CD4-positive, alpha-beta T cell (primary cell): ENCODE data around the gene ARID4B. TPM values are rescaled to one million over a fixed set of nuclear protein-coding genes. Genes with fewer than 3 reads are reported as not detected.
A peak's percentile ranks its signal among the peaks of the same experiment; 100 is the strongest.

Source experiments
- ATAC-seq: fragments of 200-7000 bp; cut with Tn5 transposase; one replicate; pipeline ENCODE4 v1.10.0; 2022; ENCODE audit warnings: mild to moderate bottlenecking; ENCODE audit not compliant: poor library complexity
- CTCF ChIA-PET: fragments of 350-600 bp; sonication (Branson Sonifier 250); formaldehyde crosslinking; loops from one replicate; lab custom pipeline; 2021; ENCODE audit warnings: antibody characterized with exemption, inconsistent platforms; lab: Charles Lee
- POLR2A ChIA-PET: fragments of 350-600 bp; sonication (Branson Sonifier 250); formaldehyde crosslinking; loops from one replicate; lab custom pipeline; 2021; ENCODE audit warnings: antibody characterized with exemption, inconsistent platforms; lab: Charles Lee
- DNase-seq, 14 experiments: peaks; one replicate each; pipeline ENCODE4 v3.0.0-alpha.2; 2013 to 2020; ENCODE audit warnings: mixed read lengths in 2 of 14
- H3K27ac ChIP-seq, 2 donors: one replicate each; pipeline versions ENCODE4 v1.5.1 to v1.7.0; 2013; ENCODE audit warnings: low read length in 2 of 2, low read depth in 1 of 2, mild to moderate bottlenecking in 1 of 2
- H3K27me3 ChIP-seq, 2 experiments: 1 replicate in 1 of 2; 2 replicates in 1 of 2; pipeline versions ENCODE4 v1.6.1 to v1.7.0; 2013; ENCODE audit warnings: low read length in 2 of 2, control low read depth in 1 of 2, mild to moderate bottlenecking in 1 of 2, moderate library complexity in 1 of 2; ENCODE audit not compliant: insufficient read depth in 2 of 2, control insufficient read depth in 1 of 2
- H3K36me3 ChIP-seq: one replicate; pipeline ENCODE4 v1.6.1; 2013; ENCODE audit warnings: low read length, control low read depth; ENCODE audit not compliant: insufficient read depth
- H3K4me1 ChIP-seq: one replicate; pipeline ENCODE4 v1.6.1; 2013; ENCODE audit warnings: low read length, control low read depth; ENCODE audit not compliant: insufficient read depth
- H3K4me3 ChIP-seq: one replicate; pipeline ENCODE4 v1.5.1; 2013; ENCODE audit warnings: mild to moderate bottlenecking, low read length, moderate library complexity
- H3K9me3 ChIP-seq, 2 experiments: 1 replicate in 1 of 2; 2 replicates in 1 of 2; pipeline versions ENCODE4 v1.6.1 to v1.7.0; 2013; ENCODE audit warnings: low read length in 2 of 2, mild to moderate bottlenecking in 2 of 2, control low read depth in 1 of 2, moderate library complexity in 1 of 2; ENCODE audit not compliant: control insufficient read depth in 1 of 2, insufficient read depth in 1 of 2
- H3K27ac Mint-ChIP-seq: one replicate; pipeline ENCODE4 v1.8.0; 2020; ENCODE audit warnings: mixed read lengths
- H3K27me3 Mint-ChIP-seq: one replicate; pipeline ENCODE4 v1.8.0; 2021; ENCODE audit warnings: mixed read lengths
- H3K36me3 Mint-ChIP-seq: one replicate; pipeline ENCODE4 v1.8.0; 2021; ENCODE audit warnings: low read depth, mixed read lengths
- H3K4me1 Mint-ChIP-seq: one replicate; pipeline ENCODE4 v1.8.0; 2021; ENCODE audit warnings: low read depth, mixed read lengths
- H3K4me3 Mint-ChIP-seq: one replicate; pipeline ENCODE4 v1.8.0; 2020; ENCODE audit warnings: mild to moderate bottlenecking, mixed read lengths
- H3K9me3 Mint-ChIP-seq: one replicate; pipeline ENCODE4 v1.8.0; 2020; ENCODE audit warnings: mixed read lengths
- intact Hi-C, 2 experiments: fragments of 100-400 bp; cut with DNase I in 1 of 2; cut with micrococcal nuclease in 1 of 2; formaldehyde crosslinking; loops; one replicate each; pipeline versions ENCODE4 v1.15.1 to v1.9.0; 2023 to 2025; cut with DNase I, micrococcal nuclease
- total RNA-seq, 174 experiments: library from RNA in 2 of 174; stranded (reverse) in 2 of 174; gene quantifications; one replicate each; pipeline ENCODE4 v1.2.3 and lab custom pipeline; 2021 to 2026
- TF ChIP-seq, protein P1 (sequence below): fragments of 200-600 bp; IDR thresholded peaks from one replicate; pipeline ENCODE4 v1.8.0; 2022; ENCODE audit warnings: antibody characterized with exemption, mild to moderate bottlenecking

ARID4B gene
- total RNA-seq, 2 experiments from 2014 or later = 127 to 130 TPM

DNA sequence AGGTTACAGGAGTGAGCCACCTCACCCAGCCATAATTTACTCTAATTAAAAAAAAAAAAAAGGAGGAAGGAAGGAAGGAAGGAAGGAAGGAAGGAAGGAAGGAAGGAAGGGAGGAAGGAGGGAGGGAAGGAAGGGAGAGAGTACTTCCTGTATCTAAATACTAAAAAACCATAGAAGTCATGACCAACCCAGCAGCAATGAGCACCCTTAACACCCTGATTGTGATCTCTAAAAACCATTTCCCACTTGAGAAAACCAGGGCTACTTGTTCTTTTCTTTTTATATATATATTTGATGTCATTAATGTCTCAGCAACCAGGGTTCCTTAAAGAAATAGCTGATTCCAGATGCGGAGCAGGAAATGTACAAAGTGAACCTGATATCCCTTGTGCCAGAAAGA, 31.2 kb downstream of the ARID4B start:
- Histone ChIP-seq H3K4me3 (peak overlapping the region; percentile 37), H3K27ac (peak overlapping the region; percentile 51 to 68), H3K36me3 (no peaks in the 10 kb centered on the region), H3K9me3 (peaks cover 0 to 12% of the 10 kb centered on the region in 2 experiments), H3K4me1 (peaks cover 63% of the 10 kb centered on the region), H3K27me3 (no peaks in the 10 kb centered on the region)
- intact Hi-C loops = no loop called here
- H3K9me3 Mint-ChIP-seq = no peaks in the 10 kb centered on the region
- peak in 3 of 14 experiments; percentile 40 to 60 (median 48) for DNase-seq
- H3K27ac Mint-ChIP-seq = peak overlapping the region; percentile 86
- ChIA-PET POLR2A (no interaction called here), CTCF (no interaction called here)
- ATAC-seq = no peak
- H3K36me3 Mint-ChIP-seq = peaks cover 11% of the 10 kb centered on the region
- TF ChIP-seq, protein P1, sequence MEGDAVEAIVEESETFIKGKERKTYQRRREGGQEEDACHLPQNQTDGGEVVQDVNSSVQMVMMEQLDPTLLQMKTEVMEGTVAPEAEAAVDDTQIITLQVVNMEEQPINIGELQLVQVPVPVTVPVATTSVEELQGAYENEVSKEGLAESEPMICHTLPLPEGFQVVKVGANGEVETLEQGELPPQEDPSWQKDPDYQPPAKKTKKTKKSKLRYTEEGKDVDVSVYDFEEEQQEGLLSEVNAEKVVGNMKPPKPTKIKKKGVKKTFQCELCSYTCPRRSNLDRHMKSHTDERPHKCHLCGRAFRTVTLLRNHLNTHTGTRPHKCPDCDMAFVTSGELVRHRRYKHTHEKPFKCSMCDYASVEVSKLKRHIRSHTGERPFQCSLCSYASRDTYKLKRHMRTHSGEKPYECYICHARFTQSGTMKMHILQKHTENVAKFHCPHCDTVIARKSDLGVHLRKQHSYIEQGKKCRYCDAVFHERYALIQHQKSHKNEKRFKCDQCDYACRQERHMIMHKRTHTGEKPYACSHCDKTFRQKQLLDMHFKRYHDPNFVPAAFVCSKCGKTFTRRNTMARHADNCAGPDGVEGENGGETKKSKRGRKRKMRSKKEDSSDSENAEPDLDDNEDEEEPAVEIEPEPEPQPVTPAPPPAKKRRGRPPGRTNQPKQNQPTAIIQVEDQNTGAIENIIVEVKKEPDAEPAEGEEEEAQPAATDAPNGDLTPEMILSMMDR = no peak
- H3K27me3 Mint-ChIP-seq = no peaks in the 10 kb centered on the region
- peaks cover 63% of the 10 kb centered on the region for H3K4me1 Mint-ChIP-seq
- peak overlapping the region; percentile 71 for H3K4me3 Mint-ChIP-seq

DNA sequence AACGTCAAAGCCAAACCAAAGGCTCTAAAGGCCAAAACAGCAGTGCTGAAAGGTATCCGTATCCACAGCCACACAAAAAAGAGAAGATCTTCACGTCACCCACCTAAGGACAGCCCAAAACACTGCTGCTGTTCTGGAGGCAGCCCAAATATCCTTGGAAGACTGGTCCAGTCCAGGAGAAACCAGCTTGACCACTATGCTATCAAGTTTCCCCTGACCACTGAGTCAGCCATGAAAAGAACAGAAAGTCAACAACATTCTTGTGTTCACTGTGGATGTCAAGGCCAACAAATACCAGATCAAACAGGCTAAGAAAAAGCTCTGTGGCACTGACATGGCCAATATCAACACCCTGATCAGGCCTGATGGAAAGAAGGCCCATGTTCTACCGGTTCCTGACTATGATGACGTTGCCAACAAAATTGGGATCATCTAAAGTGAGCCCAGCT, 32.1 kb downstream of the ARID4B start:
- H3K4me1 ChIP-seq = peaks cover 56% of the 10 kb centered on the region
- H3K27me3 ChIP-seq = no peaks in the 10 kb centered on the region
- intact Hi-C loops = no loop called here
- H3K9me3 ChIP-seq = peaks cover 0 to 12% of the 10 kb centered on the region in 2 experiments
- H3K9me3 Mint-ChIP-seq = no peaks in the 10 kb centered on the region
- no peak for ATAC-seq
- no peaks in the 10 kb centered on the region for H3K27me3 Mint-ChIP-seq
- no peak for DNase-seq
- H3K36me3 Mint-ChIP-seq = peaks cover 11% of the 10 kb centered on the region
- TF ChIP-seq, protein P1 = no peak
- ChIA-PET POLR2A (no interaction called here), CTCF (no interaction called here)
- H3K27ac ChIP-seq = peak overlapping the region in 1 of 2 donors; percentile 51
- no peak overlapping the region for H3K4me3 ChIP-seq
- peak overlapping the region; percentile 38 for H3K4me3 Mint-ChIP-seq
- peaks cover 67% of the 10 kb centered on the region for H3K4me1 Mint-ChIP-seq
- no peaks in the 10 kb centered on the region for H3K36me3 ChIP-seq
- H3K27ac Mint-ChIP-seq = peak overlapping the region; percentile 59

DNA sequence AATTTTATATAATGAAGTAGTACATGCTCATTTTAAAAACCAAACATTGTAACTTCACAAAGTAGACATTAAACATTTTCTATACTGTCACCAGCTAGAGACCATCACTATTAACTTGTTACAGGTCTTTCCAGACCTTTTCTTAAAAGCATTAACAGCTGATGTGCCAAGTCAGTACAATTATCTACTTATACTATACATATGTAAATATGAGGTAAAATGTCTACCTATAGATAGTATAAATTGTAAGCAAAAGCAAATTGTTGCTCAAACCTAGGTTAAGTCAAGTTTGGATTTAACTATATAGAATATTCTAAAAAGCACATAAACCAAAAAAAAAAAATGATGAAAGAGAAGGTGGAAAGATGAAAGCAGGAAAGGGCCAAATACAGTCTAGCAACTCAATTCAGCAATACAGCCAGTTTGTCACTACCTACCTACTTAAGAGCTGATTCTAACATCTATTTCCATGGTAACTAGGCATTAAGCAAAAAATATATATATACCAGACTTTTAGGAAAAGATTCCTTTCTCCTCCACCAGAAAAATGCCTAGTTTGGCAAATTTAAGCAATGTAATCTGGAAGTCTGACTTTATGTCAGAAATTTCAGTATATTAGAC, 34.5 kb downstream of the ARID4B start:
- Mint-ChIP-seq H3K27me3 (no peaks in the 10 kb centered on the region), H3K4me1 (peaks cover 67% of the 10 kb centered on the region), H3K9me3 (no peaks in the 10 kb centered on the region), H3K4me3 (peak overlapping the region; percentile 79), H3K27ac (peak overlapping the region; percentile 74), H3K36me3 (peaks cover 15% of the 10 kb centered on the region)
- no peak for ATAC-seq
- Histone ChIP-seq H3K27ac (no peak overlapping the region), H3K36me3 (no peaks in the 10 kb centered on the region), H3K9me3 (peaks cover 0 to 12% of the 10 kb centered on the region in 2 experiments), H3K27me3 (no peaks in the 10 kb centered on the region), H3K4me3 (no peak overlapping the region), H3K4me1 (peaks cover 45% of the 10 kb centered on the region)
- intact Hi-C loops = loop anchor here in 1 of 2 experiments (5.0 kb wide), 2 partner anchors 34 to 41 kb away; partner anchors contain the start of genes ARID4B and GGPS1
- no peak for DNase-seq
- CTCF ChIA-PET = interaction anchor here (0.9 kb wide), 1 partner anchor 40 kb away, joined by 3 read pairs; no protein-coding TSS in a partner anchor
- TF ChIP-seq, protein P1 = no peak
- POLR2A ChIA-PET = interaction anchor here (0.6 to 1.0 kb wide), 2 partner anchors 19 to 140 kb away, joined by 3 to 5 read pairs; no protein-coding TSS in a partner anchor
